GM12878 (cell line): Measurements from ENCODE around the gene VRTN. TPM values are rescaled to one million over a fixed set of nuclear protein-coding genes. Genes with fewer than 3 reads are reported as not detected.

ENCODE experiments used
- ATAC-seq: fragments of 200-7000 bp; cut with Tn5 transposase; 3 replicates; pipeline ENCODE4 v1.9.1; 2020; ENCODE audit warnings: mild to moderate bottlenecking, moderate library complexity
- BruUV-seq: library from RNA; stranded (reverse); fragments of 400-500 nt; replicated peaks from 2 replicates; lab custom pipeline; 2021; lab: Mats Ljungman, UMichigan
- CTCF ChIA-PET: fragments of 300-600 bp; sonication (Branson Sonifier 250); formaldehyde crosslinking; extraction: SDS; loops from one replicate; lab custom pipeline; 2021; ENCODE audit warnings: inconsistent platforms; lab: Yijun Ruan, JAX
- POLR2A ChIA-PET: fragments of 350-600 bp; formaldehyde crosslinking; extraction: SDS; loops from one replicate; lab custom pipeline; 2021; ENCODE audit warnings: inconsistent platforms; lab: Charles Lee
- RAD21 ChIA-PET: fragments of 300-600 bp; sonication (Branson Sonifier 250); formaldehyde crosslinking; loops from one replicate; lab custom pipeline; 2023; ENCODE audit warnings: antibody characterized with exemption; ENCODE audit not compliant: unreplicated experiment; lab: Charles Lee
- SMC1A ChIA-PET: fragments of 300-600 bp; sonication (Branson Sonifier 250); formaldehyde crosslinking; loops from one replicate; lab custom pipeline; 2023; ENCODE audit not compliant: unreplicated experiment, uncharacterized antibody; lab: Charles Lee
- DNase-seq: peaks from one replicate; pipeline ENCODE4 v3.0.0-alpha.2; 2011; ENCODE audit warnings: low read depth, low spot score
- FAIRE-seq: peaks from 3 replicates; lab custom pipeline; 2011; peaks lifted over from hg19 to GRCh38; lab: Jason Lieb, UNC
- H2AFZ ChIP-seq: 2 replicates; pipeline ENCODE4 v1.6.0; 2011; ENCODE audit warnings: low read depth, low read length, control low read depth; ENCODE audit not compliant: control insufficient read depth
- H3K27ac ChIP-seq: 2 replicates; pipeline ENCODE4 v1.5.1; 2011; ENCODE audit warnings: control low read depth; ENCODE audit not compliant: control insufficient read depth, insufficient read depth
- H3K27me3 ChIP-seq, 2 experiments: replicated peaks in 1 of 2; 2 replicates each; pipeline versions ENCODE4 v1.6.0 to v1.6.1; 2011; ENCODE audit warnings: low read length in 1 of 2; ENCODE audit not compliant: control insufficient read depth in 2 of 2, insufficient read depth in 2 of 2
- H3K36me3 ChIP-seq, 2 experiments: 2 replicates each; pipeline ENCODE4 v1.5.1; 2011; ENCODE audit warnings: low read length in 1 of 2; ENCODE audit not compliant: control insufficient read depth in 2 of 2, insufficient read depth in 2 of 2
- H3K4me1 ChIP-seq: 2 replicates; pipeline ENCODE4 v1.6.1; 2011; ENCODE audit warnings: mild to moderate bottlenecking, low read length, moderate library complexity, mixed read lengths; ENCODE audit not compliant: control insufficient read depth, insufficient read depth
- H3K4me2 ChIP-seq: 2 replicates; pipeline ENCODE4 v1.6.0; 2011; ENCODE audit warnings: control low read depth; ENCODE audit not compliant: control insufficient read depth, insufficient read depth
- H3K4me3 ChIP-seq: fragments of 200-600 bp; sonication (generic); 2 replicates; pipeline ENCODE4 v1.5.1; 2016
- H3K79me2 ChIP-seq: 2 replicates; pipeline ENCODE4 v1.6.0; 2011; ENCODE audit warnings: low read length; ENCODE audit not compliant: control insufficient read depth, insufficient read depth
- H3K9ac ChIP-seq: 2 replicates; pipeline ENCODE4 v1.8.0; 2011; ENCODE audit warnings: low read length, control low read depth, mixed read lengths; ENCODE audit not compliant: control insufficient read depth, insufficient read depth
- H3K9me3 ChIP-seq: replicated peaks from 3 replicates; pipeline ENCODE4 v1.5.1; 2011; ENCODE audit warnings: mild to moderate bottlenecking, low read length; ENCODE audit not compliant: control insufficient read depth, insufficient read depth
- H4K20me1 ChIP-seq: 2 replicates; pipeline ENCODE4 v1.6.0; 2011; ENCODE audit not compliant: control insufficient read depth, insufficient read depth
- ASH2L ChIP-seq: fragments of 300-600, 200-600 bp; sonication (generic); IDR thresholded peaks from 2 replicates; pipeline ENCODE4 v1.6.1; 2017; ENCODE audit warnings: low read depth, mild to moderate bottlenecking, borderline replicate concordance
- BACH1 ChIP-seq: fragments of 450-650 bp; IDR thresholded peaks from 2 replicates; pipeline ENCODE4 v1.6.1; 2017; ENCODE audit warnings: mild to moderate bottlenecking, borderline replicate concordance
- BCLAF1 ChIP-seq: fragments of 450-650 bp; IDR thresholded peaks from 2 replicates; pipeline ENCODE4 v1.6.1; 2017; ENCODE audit warnings: antibody characterized with exemption, mild to moderate bottlenecking, moderate library complexity
- BHLHE40 ChIP-seq, 2 experiments: fragments of 450-650 bp in 1 of 2; IDR thresholded peaks; 2 replicates each; pipeline ENCODE4 v1.6.1; 2011 to 2017; ENCODE audit warnings: low read depth in 2 of 2, borderline replicate concordance in 1 of 2, improper control_type of control experiment in 1 of 2, low read length in 1 of 2, mild to moderate bottlenecking in 1 of 2
- CUX1 ChIP-seq: IDR thresholded peaks from 2 replicates; pipeline ENCODE4 v1.6.1; 2012; ENCODE audit warnings: improper control_type of control experiment, low read depth, low read length; ENCODE audit not compliant: insufficient replicate concordance
- GABPA ChIP-seq: IDR thresholded peaks from 2 replicates; pipeline ENCODE4 v1.6.1; 2014; ENCODE audit warnings: antibody characterized with exemption, low read depth, mild to moderate bottlenecking, inconsistent platforms
- HDGF ChIP-seq: fragments of 450-650 bp; IDR thresholded peaks from 2 replicates; pipeline ENCODE4 v1.6.1; 2016; ENCODE audit warnings: antibody characterized with exemption
- NFIC ChIP-seq: IDR thresholded peaks from 2 replicates; pipeline ENCODE4 v1.6.1; 2012; ENCODE audit warnings: low read depth, mild to moderate bottlenecking, inconsistent platforms, low read length, moderate library complexity
- NFXL1 ChIP-seq: fragments of 450-650 bp; IDR thresholded peaks from 2 replicates; pipeline ENCODE4 v1.6.1; 2017; ENCODE audit warnings: antibody characterized with exemption, mild to moderate bottlenecking, borderline replicate concordance
- NKRF ChIP-seq: fragments of 450-650 bp; conservative IDR thresholded peaks from 2 replicates; pipeline ENCODE4 v1.6.1; 2017; ENCODE audit warnings: mild to moderate bottlenecking, moderate library complexity
- NRF1 ChIP-seq: conservative IDR thresholded peaks from 2 replicates; pipeline ENCODE4 v1.6.1; 2011; ENCODE audit warnings: mild to moderate bottlenecking, low read depth, low read length, improper control_type of control experiment
- RCOR1 ChIP-seq: conservative IDR thresholded peaks from 2 replicates; pipeline ENCODE4 v1.6.1; 2012; ENCODE audit warnings: low read depth, low read length, improper control_type of control experiment
- STAT3 ChIP-seq: IDR thresholded peaks from 2 replicates; pipeline ENCODE4 v1.6.1; 2011; ENCODE audit warnings: low read depth, low read length, improper control_type of control experiment
- ZNF217 ChIP-seq: fragments of 450-650 bp; IDR thresholded peaks from 2 replicates; pipeline ENCODE4 v1.6.1; 2017; ENCODE audit warnings: antibody characterized with exemption, mild to moderate bottlenecking
- WGBS: methylation state at CpG from one replicate; pipeline ENCODE4 v1.1.6; 2016; ENCODE audit warnings: low lambda C conversion rate; ENCODE audit not compliant: insufficient replicate concordance, insufficient coverage; ENCODE audit errors: missing lambda C conversion rate; 5-methylcytosine and 5-hydroxymethylcytosine counted together
- in situ Hi-C: fragments of 300-500 bp; cut with MboI; formaldehyde crosslinking; loops from 9 replicates; pipeline ENCODE4 v1.14.3; 2018; ENCODE audit warnings: mixed read lengths
- intact Hi-C: fragments of 100-400 bp; cut with micrococcal nuclease; formaldehyde crosslinking; loops from one replicate; pipeline ENCODE4 v1.14.2; 2022; ENCODE audit not compliant: unreplicated experiment
- polyA plus RNA-seq, 11 experiments: library from polyadenylated mRNA; depleted of rRNA in 4 of 11; unstranded in 6 of 11; stranded (reverse) in 5 of 11; fragments of >200 nt; fragmentation: Nextera tagmentation in 4 of 11; fragmentation: Illumina TruSeq in 1 of 11; extraction: Ambion mirVana in 4 of 11; extraction: Trizol in 1 of 11; gene quantifications; 1 replicate in 1 of 11; 2 replicates in 10 of 11; pipeline versions ENCODE4 v1.2.1 to v1.2.3, GENCODE V29; 2011 to 2016; ENCODE audit warnings: inconsistent platforms in 2 of 11, missing spikeins in 2 of 11, low read depth in 1 of 11
- total RNA-seq, 4 experiments: library from RNA; depleted of rRNA in 3 of 4; stranded (reverse); fragments of >200 nt in 3 of 4; fragmentation: Illumina TruSeq in 1 of 4; extraction: Trizol in 1 of 4; gene quantifications; 2 replicates each; pipeline versions ENCODE4 v1.2.1 to v1.2.3, GENCODE V29; 2013 to 2021

The VRTN gene
- total and polyA plus RNA-seq, 10 of the 15 experiments (the other 5 are each of a cell fraction or from before 2014, with no cell fraction given), result 0.31 TPM; not detected in 9

- TF ChIP-seq NKRF (no peak), ZNF217 (no peak), ASH2L (no peak), STAT3 (no peak), RCOR1 (no peak), NFIC (no peak), NFXL1 (no peak), NRF1 (no peak), BACH1 (no peak)
- TF ChIP-seq, all 136 proteins: peak for 0
These were observed 60.6 kb downstream of the VRTN start (continued) for GRCh38 chr14:74408870-74409269.

GRCh38 chr14:74409441-74409840, 61.2 kb downstream of the VRTN start:
- H2AFZ ChIP-seq, result no peak overlapping the region
- FAIRE-seq (no peak), ATAC-seq (no peak), DNase-seq (no peak)
- intact Hi-C loops (no loop called here), in situ Hi-C loops (no loop called here)
- POLR2A ChIA-PET, result no interaction called here
- CTCF ChIA-PET, result interaction anchor here (1.0 kb wide), 1 partner anchor 41 kb away, joined by 3 read pairs; no protein-coding TSS in a partner anchor
- no peak overlapping the region for H3K9ac ChIP-seq
- peaks cover 0 to 3% of the 10 kb centered on the region in 2 experiments; a peak in 2 of 4 replicates for H3K27me3 ChIP-seq
- no peaks in the 10 kb centered on the region for H3K9me3 ChIP-seq
- no peaks in the 10 kb centered on the region for H3K4me1 ChIP-seq
- BruUV-seq, result no TSS peak
- no peak overlapping the region for H3K27ac ChIP-seq
- RAD21 ChIA-PET, result no interaction called here
- no peak overlapping the region for H3K4me2 ChIP-seq
- H4K20me1 ChIP-seq, result no peaks in the 10 kb centered on the region
- H3K79me2 ChIP-seq, result no peaks in the 10 kb centered on the region
- H3K4me3 ChIP-seq, result no peak overlapping the region
- no peaks in the 10 kb centered on the region for H3K36me3 ChIP-seq
- SMC1A ChIA-PET, result no interaction called here
- 28% methylated on average over 6 of the region's 6 CpGs for WGBS
- TF ChIP-seq GABPA (no peak), CUX1 (no peak), BHLHE40 (IDR thresholded peaks at IDR 0.05; ENCODE audit: borderline replicate concordance in 1 of 2, low read depth in 2 of 2, low read length in 1 of 2) (no peak), HDGF (no peak), BCLAF1 (no peak)
